Colon (tissue), 2 donors: ENCODE measurements around the gene SLC4A7.
"Not testable (repeated sequence)": the region's sequence is repeated elsewhere in the genome, so short reads cannot be mapped to it uniquely, and the experiment has no call there.

Source experiments
- FAIRE-seq: peaks from 2 replicates; lab custom pipeline; 2012; peaks lifted over from hg19 to GRCh38; lab: Jason Lieb, UNC
- donor health status: control.
- donor health status: control.

Gene SLC4A7

GRCh38 chr3:27486336-27486735, 2.2 kb upstream of the SLC4A7 start:
- no peak for FAIRE-seq

GRCh38 chr3:27485866-27486265, 1.7 kb upstream of the SLC4A7 start:
- no peak for FAIRE-seq

GRCh38 chr3:27483117-27484014, 818 bp downstream of the SLC4A7 start:
- no peak for FAIRE-seq

- FAIRE-seq: no peak
Observed at GRCh38 chr3:27479806-27480543, 4.2 kb downstream of the SLC4A7 start.

GRCh38 chr3:27471923-27472550, 12.1 kb downstream of the SLC4A7 start:
- FAIRE-seq: no peak

- no peak for FAIRE-seq
Observed at GRCh38 chr3:27468283-27468886, 15.8 kb downstream of the SLC4A7 start.

GRCh38 chr3:27467545-27467944, 16.6 kb downstream of the SLC4A7 start:
- no peak for FAIRE-seq

- no peak for FAIRE-seq
Observed at GRCh38 chr3:27464646-27465045, 19.5 kb downstream of the SLC4A7 start.

- FAIRE-seq: no peak
Observed at GRCh38 chr3:27462228-27462627, 22.0 kb downstream of the SLC4A7 start.

- FAIRE-seq: no peak
Observed at GRCh38 chr3:27458929-27459328, 25.3 kb downstream of the SLC4A7 start.

GRCh38 chr3:27456554-27456953, 27.6 kb downstream of the SLC4A7 start:
- no peak for FAIRE-seq

- no peak for FAIRE-seq
Observed at GRCh38 chr3:27454914-27455313, 29.3 kb downstream of the SLC4A7 start.

GRCh38 chr3:27454461-27454860, 29.7 kb downstream of the SLC4A7 start:
- no peak for FAIRE-seq

- FAIRE-seq: no peak
Observed at GRCh38 chr3:27452368-27453090, 31.7 kb downstream of the SLC4A7 start.

GRCh38 chr3:27451842-27452241, 32.3 kb downstream of the SLC4A7 start:
- no peak for FAIRE-seq

- FAIRE-seq: no peak
Observed at GRCh38 chr3:27451251-27451650, 32.9 kb downstream of the SLC4A7 start.

- no peak for FAIRE-seq
Observed at GRCh38 chr3:27449530-27450150, 34.5 kb downstream of the SLC4A7 start.

GRCh38 chr3:27442995-27443394, 41.2 kb downstream of the SLC4A7 start:
- not testable (repeated sequence) for FAIRE-seq

- FAIRE-seq: peak; percentile 99
Observed at GRCh38 chr3:27438352-27438751, 45.8 kb downstream of the SLC4A7 start.

GRCh38 chr3:27431116-27431515, 53.1 kb downstream of the SLC4A7 start:
- no peak for FAIRE-seq

GRCh38 chr3:27429909-27430308, 54.3 kb downstream of the SLC4A7 start:
- FAIRE-seq: no peak
